ENCODE results near the gene ZNF585A. TPM values are rescaled to one million over a fixed set of nuclear protein-coding genes. Genes with fewer than 3 reads are reported as not detected.

The ZNF585A gene
- polyA plus RNA-seq, 4 donors: 15.4 to 19.1 (median 17.2) TPM

- no peak for DNase-seq (ENCODE audit: low read depth in 4 of 4, low spot score in 2 of 4)
Observed at GRCh38 chr19:37095859-37096258, 76.6 kb downstream of the ZNF585A start.

Other genes starting within 250 kb of the ZNF585A start
- gene ZNF420, start 94.3 kb downstream of the ZNF585A start, polyA plus RNA-seq (ENCODE audit: insufficient read length in 4 of 4): 10 to 100 TPM; 17.9 to 24.8 (median 20.3) TPM
- 10 to 100 TPM; 14.6 to 22.8 (median 19.7) TPM for gene ZNF585B, start 37.8 kb upstream of the ZNF585A start, polyA plus RNA-seq (ENCODE audit: insufficient read length in 4 of 4)
- 10 to 100 TPM; 10.3 to 14.5 (median 13.6) TPM for gene ZNF383, start 45.5 kb upstream of the ZNF585A start, polyA plus RNA-seq (ENCODE audit: insufficient read length in 4 of 4)
- gene ZNF527, start 198.4 kb upstream of the ZNF585A start, polyA plus RNA-seq (ENCODE audit: insufficient read length in 4 of 4): 10 to 100 TPM in 2 of 4 donors, 1 to 10 TPM in 2; 7.2 to 17.2 (median 10.5) TPM